ENCODE data around the gene NR3C2. TPM values are rescaled to one million over a fixed set of nuclear protein-coding genes. Genes with fewer than 3 reads are reported as not detected.

NR3C2 gene
- total and polyA plus RNA-seq, 3 donors from 2014 or later: 17.6 to 28.1 (median 19.9) TPM

- Histone ChIP-seq H3K27me3 (no peaks in the 10 kb centered on the region), H3K4me1 (no peaks in the 10 kb centered on the region), H3K27ac (no peak overlapping the region), H3K36me3 (ENCODE audit: low read depth, missing control alignments) (no peaks in the 10 kb centered on the region), H3K9me3 (no peaks in the 10 kb centered on the region), H3K4me3 (no peak overlapping the region)
- TF ChIP-seq POLR2A (IDR thresholded peaks at IDR 0.05) (no peak), CTCF (IDR thresholded peaks at IDR 0.05) (no peak)
- intact Hi-C loops (cut with DNase I; ENCODE audit: low total_unique reads): no loop called here
- WGBS, 2 donors: 87 to 89% methylated on average over 4 of the region's 4 CpGs
- no peak for DNase-seq
Measured at GRCh38 chr4:148051403-148051802, 390.8 kb downstream of the NR3C2 start.

- H3K9me3 ChIP-seq: no peaks in the 10 kb centered on the region
- DNase-seq: no peak
- TF ChIP-seq CTCF (IDR thresholded peaks at IDR 0.05) (no peak), POLR2A (IDR thresholded peaks at IDR 0.05) (no peak)
- 67 to 71% methylated on average over 4 of the region's 4 CpGs for WGBS, 2 donors
- H3K4me1 ChIP-seq: no peaks in the 10 kb centered on the region
- no peak overlapping the region for H3K27ac ChIP-seq
- no peaks in the 10 kb centered on the region for H3K27me3 ChIP-seq
- intact Hi-C loops (cut with DNase I; ENCODE audit: low total_unique reads): no loop called here
- no peaks in the 10 kb centered on the region for H3K36me3 ChIP-seq (ENCODE audit: low read depth, missing control alignments)
- H3K4me3 ChIP-seq: no peak overlapping the region
Measured at GRCh38 chr4:148048598-148048997, 393.6 kb downstream of the NR3C2 start.

GRCh38 chr4:148044912-148045352, 397.3 kb downstream of the NR3C2 start:
- DNase-seq: no peak
- TF ChIP-seq CTCF (IDR thresholded peaks at IDR 0.05) (no peak), POLR2A (IDR thresholded peaks at IDR 0.05) (no peak)
- Histone ChIP-seq H3K27me3 (no peaks in the 10 kb centered on the region), H3K27ac (no peak overlapping the region), H3K36me3 (ENCODE audit: low read depth, missing control alignments) (no peaks in the 10 kb centered on the region), H3K9me3 (no peaks in the 10 kb centered on the region), H3K4me3 (no peak overlapping the region), H3K4me1 (no peaks in the 10 kb centered on the region)
- whole genome bisulfite sequencing, 2 donors: 58 to 70% methylated on average over 4 of the region's 4 CpGs
- intact Hi-C loops (cut with DNase I; ENCODE audit: low total_unique reads): no loop called here

- no peaks in the 10 kb centered on the region for H3K27me3 ChIP-seq
- no peak for TF ChIP-seq CTCF (IDR thresholded peaks at IDR 0.05)
- no peaks in the 10 kb centered on the region for H3K36me3 ChIP-seq (ENCODE audit: low read depth, missing control alignments)
- H3K4me1 ChIP-seq: no peaks in the 10 kb centered on the region
- DNase-seq: no peak
- intact Hi-C loops (cut with DNase I; ENCODE audit: low total_unique reads): no loop called here
- WGBS, 2 donors: 89 to 94% methylated on average over 8 to 9 of the region's 9 CpGs
- no peak overlapping the region for H3K4me3 ChIP-seq
- no peak overlapping the region for H3K27ac ChIP-seq
- no peaks in the 10 kb centered on the region for H3K9me3 ChIP-seq
Measured at GRCh38 chr4:148044089-148044911, 397.9 kb downstream of the NR3C2 start.

Measured in testis (tissue), 3 donors.